ENCODE results near the gene PIK3CB.

DNA sequence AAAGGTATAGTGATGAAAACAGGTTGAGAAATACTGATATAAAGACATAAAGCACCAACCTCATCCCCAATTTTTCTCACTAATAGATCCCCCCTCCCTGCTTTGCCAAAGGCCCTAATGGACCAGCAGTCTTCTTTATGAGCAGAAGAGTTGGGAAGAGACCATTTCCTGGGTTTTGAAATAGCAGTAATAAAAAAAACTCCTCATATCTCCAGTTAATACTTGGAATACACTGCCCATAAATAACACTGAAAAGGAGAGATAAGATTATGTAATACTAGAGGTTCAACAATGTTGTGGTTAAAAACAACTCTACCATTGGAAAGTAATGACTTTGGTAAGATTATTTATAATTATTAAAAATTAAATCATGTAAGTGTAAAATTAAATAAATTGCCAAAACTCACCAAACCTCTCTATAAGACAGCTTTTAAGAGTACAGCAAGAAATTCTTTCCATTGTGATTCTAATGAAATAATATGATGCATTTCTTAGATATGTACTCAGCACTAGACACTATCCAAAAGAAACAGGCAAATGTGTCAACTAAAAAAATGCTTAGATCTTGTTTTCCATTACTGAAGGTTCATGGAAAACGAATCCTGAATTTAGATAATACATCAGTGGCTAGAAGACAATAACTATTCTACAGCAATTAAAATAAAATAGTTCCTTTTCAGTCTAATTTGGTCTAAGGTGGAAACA is 137.9 kb downstream of the PIK3CB start:
- TF ChIP-seq, protein P1, sequence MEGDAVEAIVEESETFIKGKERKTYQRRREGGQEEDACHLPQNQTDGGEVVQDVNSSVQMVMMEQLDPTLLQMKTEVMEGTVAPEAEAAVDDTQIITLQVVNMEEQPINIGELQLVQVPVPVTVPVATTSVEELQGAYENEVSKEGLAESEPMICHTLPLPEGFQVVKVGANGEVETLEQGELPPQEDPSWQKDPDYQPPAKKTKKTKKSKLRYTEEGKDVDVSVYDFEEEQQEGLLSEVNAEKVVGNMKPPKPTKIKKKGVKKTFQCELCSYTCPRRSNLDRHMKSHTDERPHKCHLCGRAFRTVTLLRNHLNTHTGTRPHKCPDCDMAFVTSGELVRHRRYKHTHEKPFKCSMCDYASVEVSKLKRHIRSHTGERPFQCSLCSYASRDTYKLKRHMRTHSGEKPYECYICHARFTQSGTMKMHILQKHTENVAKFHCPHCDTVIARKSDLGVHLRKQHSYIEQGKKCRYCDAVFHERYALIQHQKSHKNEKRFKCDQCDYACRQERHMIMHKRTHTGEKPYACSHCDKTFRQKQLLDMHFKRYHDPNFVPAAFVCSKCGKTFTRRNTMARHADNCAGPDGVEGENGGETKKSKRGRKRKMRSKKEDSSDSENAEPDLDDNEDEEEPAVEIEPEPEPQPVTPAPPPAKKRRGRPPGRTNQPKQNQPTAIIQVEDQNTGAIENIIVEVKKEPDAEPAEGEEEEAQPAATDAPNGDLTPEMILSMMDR (conservative IDR thresholded peaks at IDR 0.05 in 1 of 2, IDR thresholded peaks at IDR 0.05 in 1 of 2; ENCODE audit: extremely low read depth in 1 of 2, insufficient read depth in 1 of 2, low read depth in 1 of 2, low read length in 2 of 2) = no peak
- TF ChIP-seq EZH2 (IDR thresholded peaks at IDR 0.05; ENCODE audit: borderline replicate concordance, low read length) = no peak
